HepG2 (cell line): ENCODE measurements around the gene SLC44A4. TPM values are rescaled to one million over a fixed set of nuclear protein-coding genes. Genes with fewer than 3 reads are reported as not detected.

Experiments used
- ATAC-seq: fragments of 200-7000 bp; cut with Tn5 transposase; 3 replicates; pipeline ENCODE4 v1.9.1; 2020; ENCODE audit warnings: mild to moderate bottlenecking, moderate library complexity
- BruUV-seq: library from RNA; stranded (reverse); fragments of 400-500 nt; replicated peaks from 2 replicates; lab custom pipeline; 2021; lab: Mats Ljungman, UMichigan
- CTCF ChIA-PET: fragments of 300-600 bp; formaldehyde crosslinking; extraction: SDS; loops from one replicate; lab custom pipeline; 2021; ENCODE audit warnings: low total read pairs, inconsistent platforms, low intra/inter-chr PET ratio; lab: Yijun Ruan, JAX
- POLR2A ChIA-PET: fragments of 350-600 bp; sonication (Branson Sonifier 250); formaldehyde crosslinking; loops from one replicate; lab custom pipeline; 2020; ENCODE audit warnings: antibody characterized with exemption, inconsistent platforms; lab: Yijun Ruan, JAX
- DNase-seq: peaks from one replicate; pipeline ENCODE4 v3.0.0-alpha.2; 2015; ENCODE audit warnings: low spot score
- FAIRE-seq: peaks from 3 replicates; lab custom pipeline; 2011; peaks lifted over from hg19 to GRCh38; lab: Jason Lieb, UNC
- H2AFZ ChIP-seq: one replicate; pipeline ENCODE4 v1.6.1; 2011; ENCODE audit warnings: low read length, inconsistent platforms
- H3K27ac ChIP-seq: fragments of 300-600 bp; 3 replicates; pipeline ENCODE4 v1.8.0; 2011; ENCODE audit warnings: mixed run types, mild to moderate bottlenecking, mixed read lengths, low read length, inconsistent platforms; ENCODE audit not compliant: insufficient read depth; ENCODE audit errors: extremely low read length
- H3K27me3 ChIP-seq, 2 experiments: fragments of 200-600 bp in 1 of 2; 2 replicates in 1 of 2; 3 replicates in 1 of 2; pipeline versions ENCODE4 v1.6.0 to v1.8.0; 2011; ENCODE audit warnings: low read length in 2 of 2, mild to moderate bottlenecking in 2 of 2, moderate library complexity in 2 of 2, inconsistent platforms in 1 of 2; ENCODE audit not compliant: insufficient read depth in 2 of 2, control insufficient read depth in 1 of 2
- H3K36me3 ChIP-seq, 2 experiments: fragments of 200-600 bp in 1 of 2; replicated peaks in 1 of 2; 2 replicates in 1 of 2; 3 replicates in 1 of 2; pipeline versions ENCODE4 v1.5.1 to v1.8.0; 2011; ENCODE audit warnings: low read length in 2 of 2, inconsistent platforms in 1 of 2; ENCODE audit not compliant: insufficient read depth in 2 of 2, control insufficient read depth in 1 of 2
- H3K4me1 ChIP-seq: 2 replicates; pipeline ENCODE4 v1.5.1; 2012; ENCODE audit warnings: low read length, inconsistent platforms; ENCODE audit not compliant: insufficient read depth
- H3K4me2 ChIP-seq: 2 replicates; pipeline ENCODE4 v1.6.0; 2011; ENCODE audit warnings: low read depth, low read length, inconsistent platforms
- H3K4me3 ChIP-seq, 3 experiments: fragments of 200-600 bp in 1 of 3; sonication (generic), shearing (Covaris generic) in 1 of 3; replicated peaks in 1 of 3; 2 replicates each; pipeline ENCODE4 v1.5.1; 2011 to 2016; ENCODE audit warnings: low read length in 3 of 3, inconsistent platforms in 2 of 3, low read depth in 2 of 3, mild to moderate bottlenecking in 2 of 3, control low read depth in 1 of 3, mixed read lengths in 1 of 3; ENCODE audit not compliant: insufficient read depth in 1 of 3
- H3K79me2 ChIP-seq: one replicate; pipeline ENCODE4 v1.6.1; 2011; ENCODE audit warnings: low read length, inconsistent platforms; ENCODE audit not compliant: insufficient read depth
- H3K9ac ChIP-seq: 2 replicates; pipeline ENCODE4 v1.6.0; 2011; ENCODE audit warnings: mild to moderate bottlenecking, low read depth, low read length, inconsistent platforms; ENCODE audit not compliant: insufficient read depth
- H3K9me3 ChIP-seq: 2 replicates; pipeline ENCODE4 v1.5.1; 2012; ENCODE audit warnings: mild to moderate bottlenecking, low read length
- H4K20me1 ChIP-seq: 2 replicates; pipeline ENCODE4 v1.6.0; 2011; ENCODE audit warnings: inconsistent platforms, mild to moderate bottlenecking, low read length, moderate library complexity; ENCODE audit not compliant: insufficient read depth
- ARNT ChIP-seq: fragments of 450-650 bp; IDR thresholded peaks from 2 replicates; pipeline ENCODE4 v1.6.1; 2017
- CBX2 ChIP-seq, 2 experiments: fragments of 200-600 bp in 1 of 2; sonication (generic); formaldehyde crosslinking in 1 of 2; IDR thresholded peaks; 2 replicates each; pipeline versions ENCODE4 v1.7.0 to v1.8.1; 2018 to 2022; ENCODE audit warnings: low read depth in 2 of 2, low read length in 1 of 2, mild to moderate bottlenecking in 1 of 2, missing genetic modification reagents in 1 of 2
- FOXC1 ChIP-seq: sonication (generic); formaldehyde crosslinking; IDR thresholded peaks from 2 replicates; pipeline ENCODE4 v1.8.0; 2022; ENCODE audit warnings: mild to moderate bottlenecking, missing genetic modification reagents, borderline replicate concordance
- HNRNPUL1 ChIP-seq: fragments of 200-400 bp; formaldehyde crosslinking; IDR thresholded peaks from 2 replicates; pipeline ENCODE4 v1.6.1; 2017; ENCODE audit warnings: low read depth, mild to moderate bottlenecking, low read length, moderate library complexity
- HOXA3 ChIP-seq: sonication (generic); formaldehyde crosslinking; IDR thresholded peaks from 2 replicates; pipeline ENCODE4 v1.5.0; 2020; ENCODE audit warnings: missing genetic modification reagents
- MTF2 ChIP-seq: sonication (generic); formaldehyde crosslinking; IDR thresholded peaks from 2 replicates; pipeline ENCODE4 v1.5.0; 2020; ENCODE audit warnings: missing genetic modification reagents, borderline replicate concordance
- MYPOP ChIP-seq: sonication (generic); formaldehyde crosslinking; IDR thresholded peaks from 2 replicates; pipeline ENCODE4 v1.8.1; 2023; ENCODE audit warnings: mild to moderate bottlenecking, moderate library complexity, missing genetic modification reagents
- NFKB2 ChIP-seq: sonication (generic); formaldehyde crosslinking; IDR thresholded peaks from 2 replicates; pipeline ENCODE4 v1.4.0; 2020; ENCODE audit warnings: missing genetic modification reagents, borderline replicate concordance
- SAFB2 ChIP-seq: sonication (generic); formaldehyde crosslinking; IDR thresholded peaks from 2 replicates; pipeline ENCODE4 v1.5.1; 2020; ENCODE audit warnings: missing genetic modification reagents, low read depth, mild to moderate bottlenecking, borderline replicate concordance
- SMARCE1 ChIP-seq: fragments of 450-650 bp; IDR thresholded peaks from 2 replicates; pipeline ENCODE4 v1.6.1; 2017; ENCODE audit warnings: borderline replicate concordance
- TARDBP ChIP-seq: sonication (generic); formaldehyde crosslinking; IDR thresholded peaks from 2 replicates; pipeline ENCODE4 v1.8.0; 2022; ENCODE audit warnings: mild to moderate bottlenecking, missing genetic modification reagents
- TBL1XR1 ChIP-seq: fragments of 150-350 bp; IDR thresholded peaks from 2 replicates; pipeline ENCODE4 v1.6.1; 2014; ENCODE audit warnings: borderline replicate concordance, low read length; ENCODE audit not compliant: partially characterized antibody
- TIGD3 ChIP-seq: sonication (generic); formaldehyde crosslinking; IDR thresholded peaks from 2 replicates; pipeline ENCODE4 v1.5.1; 2020; ENCODE audit warnings: mild to moderate bottlenecking, missing genetic modification reagents, borderline replicate concordance
- ZNF138 ChIP-seq: sonication (generic); formaldehyde crosslinking; IDR thresholded peaks from 2 replicates; pipeline ENCODE4 v1.5.0; 2020; ENCODE audit warnings: mild to moderate bottlenecking, low read depth, missing genetic modification reagents
- ZNF224 ChIP-seq: sonication (generic); formaldehyde crosslinking; IDR thresholded peaks from 2 replicates; pipeline ENCODE4 v1.5.0; 2020; ENCODE audit warnings: mild to moderate bottlenecking, missing genetic modification reagents
- ZNF256 ChIP-seq: sonication (generic); formaldehyde crosslinking; conservative IDR thresholded peaks from 2 replicates; pipeline ENCODE4 v1.4.0; 2020; ENCODE audit warnings: missing genetic modification reagents
- ZNF543 ChIP-seq: sonication (generic); formaldehyde crosslinking; IDR thresholded peaks from 2 replicates; pipeline ENCODE4 v1.4.0; 2020; ENCODE audit warnings: mild to moderate bottlenecking, missing genetic modification reagents
- ZNF546 ChIP-seq: sonication (generic); formaldehyde crosslinking; conservative IDR thresholded peaks from 2 replicates; pipeline ENCODE4 v1.8.1; 2023; ENCODE audit warnings: mild to moderate bottlenecking, missing genetic modification reagents
- ZNF564 ChIP-seq: sonication (generic); formaldehyde crosslinking; IDR thresholded peaks from 2 replicates; pipeline ENCODE4 v1.8.1; 2023; ENCODE audit warnings: mild to moderate bottlenecking, missing genetic modification reagents
- ZNF619 ChIP-seq: sonication (generic); formaldehyde crosslinking; IDR thresholded peaks from 2 replicates; pipeline ENCODE4 v1.4.0; 2020; ENCODE audit warnings: mild to moderate bottlenecking, missing genetic modification reagents
- ZNF768 ChIP-seq: sonication (generic); formaldehyde crosslinking; IDR thresholded peaks from 2 replicates; pipeline ENCODE4 v1.4.0; 2020; ENCODE audit warnings: missing genetic modification reagents
- WGBS: methylation state at CpG from one replicate; pipeline ENCODE4 v1.1.6; 2017; ENCODE audit warnings: low lambda C conversion rate; 5-methylcytosine and 5-hydroxymethylcytosine counted together
- in situ Hi-C: cut with HindIII; loops from 2 replicates; pipeline ENCODE4 v1.10.0; 2017; ENCODE audit warnings: low pct_unique_long_range_greater_than_20kb; ENCODE audit not compliant: extremely low pct_ligation_motif_present
- intact Hi-C: fragments of 100-400 bp; cut with micrococcal nuclease; formaldehyde crosslinking; loops from one replicate; pipeline ENCODE4 v1.10.0; 2022; ENCODE audit not compliant: unreplicated experiment
- polyA plus RNA-seq, 8 experiments: library from polyadenylated mRNA; depleted of rRNA in 3 of 8; stranded (reverse) in 7 of 8; unstranded in 1 of 8; fragments of >200 nt; fragmentation: Illumina TruSeq in 4 of 8; extraction: Trizol in 4 of 8; gene quantifications; 2 replicates each; pipeline versions ENCODE4 v1.2.1 to v1.2.3, GENCODE V29; 2011 to 2016; ENCODE audit warnings: low read depth in 4 of 8, missing spikeins in 1 of 8, mixed read lengths in 1 of 8; ENCODE audit not compliant: insufficient read depth in 1 of 8
- total RNA-seq, 5 experiments: library from RNA; depleted of rRNA; stranded (reverse); fragments of >200 nt; fragmentation: Illumina TruSeq; extraction: Trizol; gene quantifications; 2 replicates each; pipeline ENCODE4 v1.2.3, GENCODE V29; 2016; ENCODE audit warnings: low read depth in 1 of 5
- TF ChIP-seq, protein P1 (sequence below): sonication (generic); formaldehyde crosslinking; IDR thresholded peaks from 2 replicates; pipeline ENCODE4 v1.8.1; 2023; ENCODE audit warnings: mild to moderate bottlenecking, missing genetic modification reagents, borderline replicate concordance

SLC44A4 gene
- total and polyA plus RNA-seq, 2 of the 13 experiments (the other 11 are each of a cell fraction or from before 2014, with no cell fraction given) = 3.5 to 5.9 TPM

DNA sequence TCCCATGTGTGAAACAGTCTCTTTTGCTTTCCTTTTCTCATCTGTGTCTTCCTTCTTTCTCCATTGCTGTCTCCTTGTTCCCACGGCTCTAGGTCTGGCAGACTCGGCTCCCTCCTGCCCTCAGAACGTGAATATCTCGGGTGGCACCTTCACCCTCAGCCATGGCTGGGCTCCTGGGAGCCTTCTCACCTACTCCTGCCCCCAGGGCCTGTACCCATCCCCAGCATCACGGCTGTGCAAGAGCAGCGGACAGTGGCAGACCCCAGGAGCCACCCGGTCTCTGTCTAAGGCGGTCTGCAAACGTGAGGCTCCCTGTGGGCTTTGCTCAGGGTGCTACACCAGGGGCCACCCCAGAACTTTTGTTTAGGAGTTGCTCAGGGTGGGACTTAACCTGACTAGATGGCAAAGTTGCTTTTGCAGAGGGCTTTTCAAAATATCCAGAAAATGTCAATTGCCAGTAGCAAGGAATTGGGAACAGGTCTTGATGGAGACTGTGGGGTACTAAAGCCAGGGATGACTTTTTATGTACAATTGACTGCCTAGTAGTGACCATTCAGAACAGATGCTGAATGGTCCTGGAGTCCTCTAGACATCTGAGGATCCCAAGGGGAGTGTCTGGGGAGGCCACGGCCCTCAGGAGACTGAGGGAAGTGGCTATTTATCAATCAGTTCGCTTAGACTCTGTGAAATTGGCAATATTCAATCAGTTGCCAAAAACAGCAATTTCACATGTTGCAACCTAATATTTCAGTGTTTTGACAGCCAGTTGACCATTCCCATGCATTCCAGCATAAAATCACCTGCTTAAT is 49.3 kb upstream of the SLC44A4 start:
- BruUV-seq = TSS peak; percentile 77
- CTCF ChIA-PET = no interaction called here
- H3K9me3 ChIP-seq = no peaks in the 10 kb centered on the region
- POLR2A ChIA-PET = interaction anchor here (0.8 to 6.1 kb wide), 25 partner anchors 8 to 273 kb away, joined by 3 to 151 read pairs (median 8); partner anchors contain the start of genes ABHD16A, APOM, CFB and DXO
- no peak overlapping the region for H2AFZ ChIP-seq
- no peaks in the 10 kb centered on the region for H4K20me1 ChIP-seq
- peak overlapping the region; percentile 88 for H3K27ac ChIP-seq
- no peaks in the 10 kb centered on the region; a peak in 1 of 5 replicates for H3K36me3 ChIP-seq
- FAIRE-seq = no peak
- no peaks in the 10 kb centered on the region; a peak in 1 of 5 replicates for H3K27me3 ChIP-seq
- peak overlapping the region; percentile 69 to 81 (median 72) for H3K4me3 ChIP-seq
- H3K4me1 ChIP-seq = peaks cover 69% of the 10 kb centered on the region
- H3K79me2 ChIP-seq = peaks cover 29% of the 10 kb centered on the region
- no peak for DNase-seq
- intact Hi-C loops (loop anchor here (1.0 to 10.0 kb wide), 2 partner anchors 17 to 153 kb away; partner anchors contain the start of gene VWA7), in situ Hi-C loops (no loop called here)
- WGBS = 9% methylated on average over 11 of the region's 11 CpGs
- peak overlapping the region; percentile 85 for H3K9ac ChIP-seq
- peak; percentile 67 for ATAC-seq
- peak overlapping the region; percentile 85 for H3K4me2 ChIP-seq
- TF ChIP-seq TBL1XR1 (no peak), FOXC1 (CRISPR knock-in tag) (peak; percentile 13; the same call in 1 of the 2 replicates), SAFB2 (0 out of 2 replicates have a peak, but pooled peaks have one; percentile 30), TIGD3 (CRISPR knock-in tag) (0 out of 2 replicates have a peak, but pooled peaks have one; percentile 8), HNRNPUL1 (no peak), TARDBP (CRISPR knock-in tag) (no peak), ZNF619 (CRISPR knock-in tag) (no peak), ARNT (no peak), MTF2 (no peak), ZNF564 (CRISPR knock-in tag) (no peak), ZNF768 (CRISPR knock-in tag) (peak; percentile 21; the same call in 1 of the 2 replicates), ZNF546 (0 out of 2 replicates have a peak, but pooled peaks have one; percentile 4), SMARCE1 (no peak), CBX2 (IDR thresholded peaks at IDR 0.05; ENCODE audit: low read depth, low read length) (no peak), CBX2 (CRISPR knock-in tag; IDR thresholded peaks at IDR 0.05; ENCODE audit: low read depth) (no peak), MYPOP (CRISPR knock-in tag) (0 out of 2 replicates have a peak, but pooled peaks have one; percentile 12), NFKB2 (peak; percentile 81; the same call in 1 of the 2 replicates), ZNF224 (CRISPR knock-in tag) (0 out of 2 replicates have a peak, but pooled peaks have one; percentile 70), ZNF256 (CRISPR knock-in tag) (0 out of 2 replicates have a peak, but pooled peaks have one; percentile 44), ZNF138 (CRISPR knock-in tag) (no peak), ZNF543 (CRISPR knock-in tag) (peak; percentile 65; the same call in 1 of the 2 replicates), HOXA3 (0 out of 2 replicates have a peak, but pooled peaks have one; percentile 0)
- TF ChIP-seq, protein P1, sequence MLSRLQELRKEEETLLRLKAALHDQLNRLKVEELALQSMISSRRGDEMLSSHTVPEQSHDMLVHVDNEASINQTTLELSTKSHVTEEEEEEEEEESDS (CRISPR knock-in tag) = no peak
